DND-41 (cell line): Measurements from ENCODE around the gene OSM.

Experiments
- ATAC-seq: fragments of 200-7000 bp; cut with Tn5 transposase; 3 replicates; pipeline ENCODE4 v1.9.1; 2021; ENCODE audit warnings: low read depth; ENCODE audit not compliant: insufficient read depth
- DNase-seq: peaks from one replicate; pipeline ENCODE4 v3.0.0-alpha.2; 2020
- H2AFZ ChIP-seq: 2 replicates; pipeline ENCODE4 v1.6.0; 2012; ENCODE audit warnings: low read depth, low read length
- H3K27ac ChIP-seq: 2 replicates; pipeline ENCODE4 v1.5.1; 2012; ENCODE audit warnings: low read length, inconsistent platforms
- H3K27me3 ChIP-seq: fragments of 200-600 bp; sonication (generic); 2 replicates; pipeline ENCODE4 v1.6.0; 2012; ENCODE audit warnings: low read length, mild to moderate bottlenecking, inconsistent platforms; ENCODE audit not compliant: insufficient read depth, poor library complexity
- H3K36me3 ChIP-seq: 2 replicates; pipeline ENCODE4 v1.5.1; 2012; ENCODE audit warnings: low read length, inconsistent platforms; ENCODE audit not compliant: insufficient read depth
- H3K4me1 ChIP-seq: 2 replicates; pipeline ENCODE4 v1.5.1; 2012; ENCODE audit warnings: mild to moderate bottlenecking, low read length; ENCODE audit not compliant: insufficient read depth
- H3K4me2 ChIP-seq: 2 replicates; pipeline ENCODE4 v1.6.0; 2012; ENCODE audit warnings: mild to moderate bottlenecking, moderate library complexity, low read length, inconsistent platforms; ENCODE audit not compliant: insufficient read depth
- H3K4me3 ChIP-seq, 2 experiments: fragments of 200-600 bp in 1 of 2; shearing (Covaris generic) in 1 of 2; 2 replicates each; pipeline ENCODE4 v1.5.1; 2012 to 2016; ENCODE audit warnings: inconsistent platforms in 2 of 2, low read length in 2 of 2, mild to moderate bottlenecking in 2 of 2, low read depth in 1 of 2, moderate library complexity in 1 of 2
- H3K79me2 ChIP-seq: 2 replicates; pipeline ENCODE4 v1.6.0; 2012; ENCODE audit warnings: low read length, inconsistent platforms; ENCODE audit not compliant: insufficient read depth
- H3K9ac ChIP-seq: 2 replicates; pipeline ENCODE4 v1.6.0; 2012; ENCODE audit warnings: low read depth, mild to moderate bottlenecking, inconsistent platforms, low read length, moderate library complexity
- H3K9me3 ChIP-seq: 2 replicates; pipeline ENCODE4 v1.5.1; 2012; ENCODE audit warnings: low read length, moderate library complexity, mild to moderate bottlenecking, inconsistent platforms; ENCODE audit not compliant: insufficient read depth, severe bottlenecking
- H4K20me1 ChIP-seq: 2 replicates; pipeline ENCODE4 v1.6.0; 2012; ENCODE audit warnings: low read length; ENCODE audit not compliant: insufficient read depth
- CTCF ChIP-seq: IDR thresholded peaks from 2 replicates; pipeline ENCODE4 v1.5.1; 2012; ENCODE audit warnings: borderline replicate concordance, low read length, moderate library complexity, mild to moderate bottlenecking; ENCODE audit not compliant: poor library complexity, severe bottlenecking; ENCODE audit errors: extremely low read depth
- EZH2 ChIP-seq: IDR thresholded peaks from 3 replicates; pipeline ENCODE4 v1.6.1; 2012; ENCODE audit warnings: borderline replicate concordance, low read depth, mild to moderate bottlenecking, moderate library complexity, low read length, inconsistent platforms; ENCODE audit not compliant: severe bottlenecking

The OSM gene

GRCh38 chr22:30224161-30224857, 42.3 kb downstream of the OSM start:
- DNase-seq (no peak), ATAC-seq (no peak)
- Histone ChIP-seq H3K36me3 (no peaks in the 10 kb centered on the region), H2AFZ (no peak overlapping the region), H3K27me3 (no peaks in the 10 kb centered on the region), H3K4me3 (no peak overlapping the region), H3K4me2 (no peak overlapping the region), H4K20me1 (no peaks in the 10 kb centered on the region), H3K9ac (no peak overlapping the region), H3K27ac (peak overlapping the region; percentile 11), H3K4me1 (peaks cover 68% of the 10 kb centered on the region), H3K79me2 (no peaks in the 10 kb centered on the region), H3K9me3 (no peaks in the 10 kb centered on the region)
- no peak for TF ChIP-seq CTCF
- TF ChIP-seq EZH2: no peak

GRCh38 chr22:30223303-30223702, 43.3 kb downstream of the OSM start:
- DNase-seq (peak; percentile 32), ATAC-seq (no peak)
- H3K79me2 ChIP-seq: no peaks in the 10 kb centered on the region
- H3K4me3 ChIP-seq: no peak overlapping the region
- H3K4me2 ChIP-seq: no peak overlapping the region
- no peak overlapping the region for H2AFZ ChIP-seq
- no peaks in the 10 kb centered on the region for H3K9me3 ChIP-seq
- H3K4me1 ChIP-seq: peaks cover 70% of the 10 kb centered on the region
- no peaks in the 10 kb centered on the region for H4K20me1 ChIP-seq
- H3K27ac ChIP-seq: peak overlapping the region; percentile 86; the same call in 1 of the 2 replicates
- no peaks in the 10 kb centered on the region for H3K36me3 ChIP-seq
- TF ChIP-seq EZH2: no peak
- no peak for TF ChIP-seq CTCF
- H3K27me3 ChIP-seq: no peaks in the 10 kb centered on the region
- H3K9ac ChIP-seq: no peak overlapping the region

- H3K27ac ChIP-seq: peak overlapping the region; percentile 86
- H3K27me3 ChIP-seq: no peaks in the 10 kb centered on the region
- DNase-seq (no peak), ATAC-seq (no peak)
- no peak overlapping the region for H3K4me2 ChIP-seq
- TF ChIP-seq CTCF (no peak), EZH2 (no peak)
- H3K4me1 ChIP-seq: peaks cover 62% of the 10 kb centered on the region
- no peaks in the 10 kb centered on the region for H3K36me3 ChIP-seq
- H2AFZ ChIP-seq: no peak overlapping the region
- H3K9ac ChIP-seq: no peak overlapping the region
- no peaks in the 10 kb centered on the region for H4K20me1 ChIP-seq
- H3K9me3 ChIP-seq: no peaks in the 10 kb centered on the region
- no peaks in the 10 kb centered on the region for H3K79me2 ChIP-seq
- no peak overlapping the region for H3K4me3 ChIP-seq
These were observed 44.3 kb downstream of the OSM start for GRCh38 chr22:30222321-30222720.
